ENCODE measurements around the gene TAF3. TPM values are rescaled to one million over a fixed set of nuclear protein-coding genes. Genes with fewer than 3 reads are reported as not detected.

Gene TAF3
- total RNA-seq, 1 donor from 2014 or later, result 6.2 TPM

DNA sequence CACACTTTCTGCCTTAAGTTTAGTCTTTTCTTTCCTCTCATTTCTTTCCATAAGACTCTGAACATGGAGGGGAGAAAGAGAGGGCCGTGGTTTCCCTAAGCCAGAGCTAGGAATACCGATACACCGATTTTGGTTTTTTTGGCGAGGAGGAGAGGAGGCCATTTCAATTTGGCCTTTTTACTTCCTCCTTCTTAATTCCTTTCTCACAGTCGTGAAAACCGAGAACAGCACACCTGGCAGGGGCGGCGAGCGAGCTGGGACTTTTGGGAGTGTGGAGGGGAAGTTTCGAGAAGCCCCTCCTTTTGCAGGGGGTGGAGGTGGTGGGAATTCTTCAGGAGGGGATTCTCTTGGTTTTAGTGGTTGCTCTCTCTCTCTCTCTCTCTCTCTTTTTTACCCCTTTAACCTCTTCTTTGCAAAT is 242.4 kb downstream of the TAF3 start:
- Mint-ChIP-seq H3K9me3 (ENCODE audit: low read depth) (no peaks in the 10 kb centered on the region), H3K27ac (ENCODE audit: unreplicated experiment) (no peak overlapping the region), H3K27me3 (ENCODE audit: low read depth) (peaks cover 85% of the 10 kb centered on the region), H3K4me1 (ENCODE audit: low read depth) (peaks cover 7% of the 10 kb centered on the region), H3K4me3 (ENCODE audit: unreplicated experiment) (no peak overlapping the region), H3K36me3 (ENCODE audit: low read depth) (peaks cover 6% of the 10 kb centered on the region)
- TF ChIP-seq, protein P1, sequence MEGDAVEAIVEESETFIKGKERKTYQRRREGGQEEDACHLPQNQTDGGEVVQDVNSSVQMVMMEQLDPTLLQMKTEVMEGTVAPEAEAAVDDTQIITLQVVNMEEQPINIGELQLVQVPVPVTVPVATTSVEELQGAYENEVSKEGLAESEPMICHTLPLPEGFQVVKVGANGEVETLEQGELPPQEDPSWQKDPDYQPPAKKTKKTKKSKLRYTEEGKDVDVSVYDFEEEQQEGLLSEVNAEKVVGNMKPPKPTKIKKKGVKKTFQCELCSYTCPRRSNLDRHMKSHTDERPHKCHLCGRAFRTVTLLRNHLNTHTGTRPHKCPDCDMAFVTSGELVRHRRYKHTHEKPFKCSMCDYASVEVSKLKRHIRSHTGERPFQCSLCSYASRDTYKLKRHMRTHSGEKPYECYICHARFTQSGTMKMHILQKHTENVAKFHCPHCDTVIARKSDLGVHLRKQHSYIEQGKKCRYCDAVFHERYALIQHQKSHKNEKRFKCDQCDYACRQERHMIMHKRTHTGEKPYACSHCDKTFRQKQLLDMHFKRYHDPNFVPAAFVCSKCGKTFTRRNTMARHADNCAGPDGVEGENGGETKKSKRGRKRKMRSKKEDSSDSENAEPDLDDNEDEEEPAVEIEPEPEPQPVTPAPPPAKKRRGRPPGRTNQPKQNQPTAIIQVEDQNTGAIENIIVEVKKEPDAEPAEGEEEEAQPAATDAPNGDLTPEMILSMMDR (IDR thresholded peaks at IDR 0.05), result no peak
- no peak for DNase-seq (ENCODE audit: low spot score)

GRCh38 chr10:8061274-8062211 is 243.2 kb downstream of the TAF3 start:
- Mint-ChIP-seq H3K4me1 (ENCODE audit: low read depth) (peaks cover 7% of the 10 kb centered on the region), H3K4me3 (ENCODE audit: unreplicated experiment) (no peak overlapping the region), H3K27me3 (ENCODE audit: low read depth) (peaks cover 89% of the 10 kb centered on the region), H3K27ac (ENCODE audit: unreplicated experiment) (no peak overlapping the region), H3K36me3 (ENCODE audit: low read depth) (peaks cover 3% of the 10 kb centered on the region), H3K9me3 (ENCODE audit: low read depth) (no peaks in the 10 kb centered on the region)
- DNase-seq (ENCODE audit: low spot score), result no peak
- TF ChIP-seq, protein P1 (IDR thresholded peaks at IDR 0.05), result no peak

DNA sequence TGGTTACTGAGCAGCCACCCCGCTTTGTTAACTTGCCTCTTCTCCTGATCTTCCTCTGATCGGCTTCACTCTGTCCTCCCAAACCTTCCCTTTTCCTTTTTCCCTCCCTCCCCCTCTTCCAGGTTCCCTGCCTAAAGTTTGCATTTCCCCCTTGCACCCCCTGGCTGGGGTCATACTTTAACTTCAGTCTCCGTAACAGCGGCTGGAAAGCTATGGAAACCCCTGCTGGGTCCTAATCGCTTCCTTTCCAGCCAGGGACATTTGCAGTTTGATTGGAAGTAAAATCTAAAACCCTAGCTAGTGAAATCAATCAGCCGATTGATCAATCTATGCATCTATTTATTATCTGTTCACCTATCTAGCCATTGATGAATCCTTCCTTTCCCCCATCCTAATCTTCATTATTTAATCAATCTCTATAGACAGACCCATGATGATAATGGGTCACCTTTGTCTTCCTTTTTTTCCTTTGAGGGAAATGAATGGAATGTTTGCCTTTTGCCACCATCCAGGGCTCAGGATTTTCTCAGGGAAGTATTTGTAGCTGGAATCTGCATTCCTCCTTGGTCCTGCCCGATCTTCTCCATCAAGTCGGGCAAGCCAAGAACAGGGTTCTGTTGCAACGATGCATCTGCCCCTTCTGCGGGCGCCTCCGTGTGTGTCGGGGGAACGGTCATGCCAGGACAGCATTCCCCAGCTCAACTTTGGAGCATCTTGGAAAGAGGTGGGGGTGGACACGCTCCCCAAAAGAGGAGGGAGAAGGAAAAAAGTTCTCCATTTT is 245.0 kb downstream of the TAF3 start:
- Mint-ChIP-seq H3K27ac (ENCODE audit: unreplicated experiment) (no peak overlapping the region), H3K4me3 (ENCODE audit: unreplicated experiment) (no peak overlapping the region), H3K36me3 (ENCODE audit: low read depth) (peaks cover 3% of the 10 kb centered on the region), H3K9me3 (ENCODE audit: low read depth) (no peaks in the 10 kb centered on the region), H3K27me3 (ENCODE audit: low read depth) (peaks cover 87% of the 10 kb centered on the region), H3K4me1 (ENCODE audit: low read depth) (peaks cover 5% of the 10 kb centered on the region)
- TF ChIP-seq, protein P1 (IDR thresholded peaks at IDR 0.05), result no peak
- no peak for DNase-seq (ENCODE audit: low spot score)

DNA sequence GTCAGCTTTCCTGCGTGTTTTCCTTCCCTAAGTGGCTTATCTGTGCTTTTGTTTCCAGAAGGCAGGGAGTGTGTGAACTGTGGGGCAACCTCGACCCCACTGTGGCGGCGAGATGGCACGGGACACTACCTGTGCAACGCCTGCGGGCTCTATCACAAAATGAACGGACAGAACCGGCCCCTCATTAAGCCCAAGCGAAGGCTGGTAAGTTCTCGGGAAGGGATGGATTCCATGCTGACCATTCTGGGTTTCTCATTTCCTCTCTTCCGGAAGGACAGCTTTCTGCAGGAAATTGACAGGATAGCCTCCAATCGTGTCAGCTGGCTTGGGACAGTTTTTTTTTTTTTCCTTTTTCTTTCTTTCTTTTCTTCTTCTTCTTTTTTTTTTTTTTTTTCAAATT is 245.6 kb downstream of the TAF3 start:
- Mint-ChIP-seq H3K9me3 (ENCODE audit: low read depth) (no peaks in the 10 kb centered on the region), H3K4me3 (ENCODE audit: unreplicated experiment) (peak overlapping the region; percentile 10), H3K27me3 (ENCODE audit: low read depth) (peaks cover 83% of the 10 kb centered on the region)

GRCh38 chr10:8064436-8064835 is 246.1 kb downstream of the TAF3 start:
- H3K27me3 Mint-ChIP-seq (ENCODE audit: low read depth), result peaks cover 83% of the 10 kb centered on the region

More for the DNA sequence above, 245.6 kb downstream of the TAF3 start:
- peaks cover 5% of the 10 kb centered on the region for H3K4me1 Mint-ChIP-seq (ENCODE audit: low read depth)
- DNase-seq (ENCODE audit: low spot score), result no peak
- no peak overlapping the region for H3K27ac Mint-ChIP-seq (ENCODE audit: unreplicated experiment)
- TF ChIP-seq, protein P1 (IDR thresholded peaks at IDR 0.05), result no peak
- peaks cover 3% of the 10 kb centered on the region for H3K36me3 Mint-ChIP-seq (ENCODE audit: low read depth)

More at GRCh38 chr10:8064436-8064835, 246.1 kb downstream of the TAF3 start:
- TF ChIP-seq, protein P1 (IDR thresholded peaks at IDR 0.05), result no peak
- no peaks in the 10 kb centered on the region for H3K9me3 Mint-ChIP-seq (ENCODE audit: low read depth)
- peaks cover 5% of the 10 kb centered on the region for H3K4me1 Mint-ChIP-seq (ENCODE audit: low read depth)
- H3K4me3 Mint-ChIP-seq (ENCODE audit: unreplicated experiment), result no peak overlapping the region
- DNase-seq (ENCODE audit: low spot score), result no peak
- H3K36me3 Mint-ChIP-seq (ENCODE audit: low read depth), result peaks cover 3% of the 10 kb centered on the region
- no peak overlapping the region for H3K27ac Mint-ChIP-seq (ENCODE audit: unreplicated experiment)

Data from chondrocyte (in vitro differentiated cells).